Medulla oblongata (tissue), 1 donor: ENCODE data around the gene GBE1.

Experiments
- DNase-seq: peaks from one replicate; pipeline ENCODE4 v3.0.0-alpha.2; 2015; ENCODE audit errors: extremely low spot score

GBE1 gene

GRCh38 chr3:81699536-81700320 is 61.7 kb downstream of the GBE1 start:
- peak; percentile 40 for DNase-seq

- DNase-seq, result no peak
These were observed 65.4 kb downstream of the GBE1 start for GRCh38 chr3:81696090-81696489.

DNA sequence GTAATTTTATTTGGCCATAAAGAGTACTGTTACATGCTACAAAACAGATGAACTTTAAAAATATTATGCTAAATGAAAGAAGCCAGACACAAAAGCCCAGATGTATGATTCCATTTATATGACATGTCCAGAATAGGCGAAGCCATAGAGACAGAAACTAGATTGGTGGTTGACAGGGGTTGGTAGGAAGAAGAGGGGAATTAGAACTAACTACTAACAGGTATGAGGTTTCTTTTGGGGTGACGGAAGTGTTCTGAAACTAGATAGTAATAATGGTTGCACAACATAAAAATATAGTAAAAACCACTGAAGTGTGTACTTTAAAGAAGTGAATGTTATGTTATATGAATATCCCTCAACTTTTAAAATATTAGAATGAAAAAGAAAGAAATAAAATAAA is 66.1 kb downstream of the GBE1 start:
- DNase-seq, result no peak

DNA sequence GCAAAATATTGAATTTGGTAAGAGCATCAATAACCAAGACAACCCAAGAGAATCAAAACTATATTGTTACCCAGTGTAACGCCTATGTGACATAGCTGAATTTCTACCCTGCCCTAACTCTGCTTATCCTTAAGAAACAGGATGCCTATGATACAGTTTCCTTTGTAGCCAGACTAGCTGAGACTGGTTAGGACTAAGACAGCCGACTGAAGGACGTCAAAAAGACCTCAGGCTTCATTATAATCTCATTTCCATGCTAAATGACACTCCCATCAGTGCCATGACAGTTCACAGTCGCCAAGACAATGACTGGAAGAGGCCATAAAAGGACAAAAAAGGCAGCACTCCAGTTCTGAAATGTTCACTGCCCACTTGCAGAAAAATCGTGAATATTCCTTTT is 66.8 kb downstream of the GBE1 start:
- DNase-seq, result no peak

DNA sequence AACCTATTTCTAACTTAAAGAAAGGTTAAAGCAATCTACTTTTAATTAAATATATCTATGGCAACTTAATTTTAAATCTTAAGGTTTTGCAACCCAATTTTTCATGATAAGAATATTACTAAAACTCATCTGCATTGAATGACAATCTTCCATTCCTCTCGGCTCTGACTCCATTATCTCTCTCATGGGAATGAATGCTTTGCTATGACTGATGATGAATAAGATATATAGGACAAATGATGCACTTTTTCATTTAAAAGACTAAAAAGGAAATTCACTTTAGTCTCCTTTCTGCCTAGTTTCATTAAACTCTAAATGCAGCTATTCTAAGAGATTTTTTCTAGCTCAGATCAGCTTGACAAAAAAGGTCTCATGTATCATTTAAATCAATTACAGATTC is 68.7 kb downstream of the GBE1 start:
- no peak for DNase-seq

GRCh38 chr3:81689617-81690016 is 71.8 kb downstream of the GBE1 start:
- DNase-seq, result no peak

- no peak for DNase-seq
These were observed 76.6 kb downstream of the GBE1 start for GRCh38 chr3:81684751-81685395.

- no peak for DNase-seq
These were observed 84.6 kb downstream of the GBE1 start for GRCh38 chr3:81676706-81677456.

DNA sequence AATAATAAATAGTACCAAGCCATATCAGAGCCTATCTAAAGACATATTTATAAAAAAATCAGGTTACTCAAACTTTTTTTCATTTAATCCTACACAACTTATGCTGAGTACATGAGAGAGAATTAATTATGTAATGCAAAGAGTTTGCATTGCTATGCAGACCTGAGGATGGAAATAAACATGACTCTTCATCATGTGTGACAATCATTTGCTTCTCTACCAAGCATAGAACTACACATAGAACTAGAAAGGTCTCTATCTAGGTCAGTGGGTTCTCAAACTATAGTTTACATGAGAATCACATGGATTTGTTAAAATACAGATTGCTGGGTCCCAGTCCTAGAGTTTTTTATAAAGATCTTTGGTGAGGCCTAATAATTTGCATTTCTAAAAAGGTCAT is 86.8 kb downstream of the GBE1 start:
- no peak for DNase-seq

- DNase-seq, result no peak
These were observed 93.2 kb downstream of the GBE1 start for GRCh38 chr3:81668283-81668682.

DNA sequence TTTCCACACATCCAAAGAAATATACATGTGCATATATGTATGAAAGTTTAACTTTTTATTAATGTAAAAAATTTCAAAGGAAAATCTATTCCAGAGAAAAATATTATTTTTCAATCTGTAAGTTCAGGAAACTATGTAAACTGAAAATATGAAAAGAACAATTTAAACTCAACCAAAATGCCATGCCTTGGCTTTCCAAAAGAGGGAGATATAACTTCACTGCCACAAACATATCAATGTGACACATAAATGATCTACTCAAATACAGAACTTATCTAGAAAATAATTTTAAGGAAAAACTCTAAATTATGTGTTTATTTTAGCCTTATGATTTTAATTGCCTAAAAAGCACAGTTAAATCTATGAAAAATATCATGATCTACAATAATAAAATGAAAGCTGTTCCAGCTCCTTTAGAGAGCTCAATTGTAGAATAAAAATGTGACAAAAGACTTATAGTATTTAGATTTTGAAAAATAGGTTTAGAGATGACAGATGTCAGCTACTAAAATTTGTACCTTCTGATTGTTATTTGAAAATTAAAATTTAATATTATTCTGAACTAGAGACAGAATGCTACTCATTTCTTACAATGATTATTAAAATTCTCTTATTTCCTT is 94.8 kb downstream of the GBE1 start:
- DNase-seq, result peak; percentile 30

DNA sequence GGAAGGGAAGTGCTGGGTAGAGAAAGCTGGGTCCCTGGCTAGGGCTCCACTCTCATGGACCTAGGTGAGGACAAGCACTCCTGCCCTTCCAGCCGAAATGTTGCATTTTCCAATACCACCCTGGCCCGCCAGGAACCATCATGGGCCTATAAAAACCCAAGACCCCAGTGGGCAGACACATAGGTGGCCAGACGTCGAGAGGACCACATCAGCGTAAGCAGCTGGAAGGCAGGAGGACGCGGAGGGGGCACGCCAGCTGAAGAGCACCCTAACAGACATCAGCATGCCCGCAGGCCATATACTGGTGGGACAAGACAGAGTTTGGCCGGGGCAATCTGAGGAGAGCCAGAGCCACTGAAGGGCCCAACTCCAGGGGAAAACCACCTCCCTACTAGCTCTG is 98.3 kb downstream of the GBE1 start:
- DNase-seq, result no peak

GRCh38 chr3:81660036-81660435 is 101.4 kb downstream of the GBE1 start:
- no peak for DNase-seq

GRCh38 chr3:81658322-81658997 is 103.0 kb downstream of the GBE1 start:
- no peak for DNase-seq

GRCh38 chr3:81651139-81651538 is 110.3 kb downstream of the GBE1 start:
- no peak for DNase-seq

- DNase-seq, result no peak
These were observed 111.3 kb downstream of the GBE1 start for GRCh38 chr3:81650187-81650586.

- DNase-seq, result no peak
These were observed 116.2 kb downstream of the GBE1 start for GRCh38 chr3:81645248-81645647.

- DNase-seq, result peak; percentile 15
These were observed 117.7 kb downstream of the GBE1 start for GRCh38 chr3:81643721-81644120.

GRCh38 chr3:81638480-81638879 is 123.0 kb downstream of the GBE1 start:
- DNase-seq, result no peak

DNA sequence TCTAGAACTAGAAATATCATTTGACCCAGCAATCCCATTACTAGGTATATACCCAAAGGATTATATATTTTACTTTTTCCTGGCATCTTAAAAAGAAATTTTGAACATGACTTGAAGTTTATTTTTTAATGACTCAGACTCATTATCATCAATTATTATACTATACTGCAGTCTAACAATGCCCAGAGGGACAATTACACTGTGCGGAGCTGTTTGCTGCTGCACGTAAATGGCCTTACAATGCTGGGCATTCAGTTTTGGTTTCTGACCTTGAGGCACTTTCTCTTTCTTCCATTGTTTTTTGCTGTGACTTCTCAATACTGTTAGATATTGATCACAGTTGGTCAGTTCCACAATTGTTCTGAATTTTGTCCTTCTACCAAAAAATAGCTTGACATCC is 128.8 kb downstream of the GBE1 start:
- no peak for DNase-seq

DNA sequence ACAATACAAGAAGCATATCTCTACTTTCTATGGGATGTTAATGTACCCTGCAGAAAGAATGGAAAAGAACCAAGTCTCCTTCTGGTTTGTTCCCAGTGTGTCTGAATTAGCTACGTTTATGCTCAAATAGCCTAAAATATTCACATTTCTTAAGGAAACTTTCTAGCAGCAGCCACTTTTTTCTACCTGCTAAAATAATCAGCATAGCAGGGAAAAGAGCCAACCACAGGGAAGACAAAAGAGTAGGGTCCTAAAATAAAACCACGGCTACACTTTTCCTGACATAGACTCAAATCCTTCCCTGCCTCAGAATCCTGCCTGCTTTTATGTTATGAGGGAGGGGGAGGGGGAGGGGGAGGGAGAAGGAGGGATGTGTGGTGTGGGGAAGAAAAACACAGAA is 136.7 kb downstream of the GBE1 start:
- no peak for DNase-seq

GRCh38 chr3:81622395-81622794 is 139.1 kb downstream of the GBE1 start:
- DNase-seq, result no peak
